ENCODE results near the gene SAP30.

DNA sequence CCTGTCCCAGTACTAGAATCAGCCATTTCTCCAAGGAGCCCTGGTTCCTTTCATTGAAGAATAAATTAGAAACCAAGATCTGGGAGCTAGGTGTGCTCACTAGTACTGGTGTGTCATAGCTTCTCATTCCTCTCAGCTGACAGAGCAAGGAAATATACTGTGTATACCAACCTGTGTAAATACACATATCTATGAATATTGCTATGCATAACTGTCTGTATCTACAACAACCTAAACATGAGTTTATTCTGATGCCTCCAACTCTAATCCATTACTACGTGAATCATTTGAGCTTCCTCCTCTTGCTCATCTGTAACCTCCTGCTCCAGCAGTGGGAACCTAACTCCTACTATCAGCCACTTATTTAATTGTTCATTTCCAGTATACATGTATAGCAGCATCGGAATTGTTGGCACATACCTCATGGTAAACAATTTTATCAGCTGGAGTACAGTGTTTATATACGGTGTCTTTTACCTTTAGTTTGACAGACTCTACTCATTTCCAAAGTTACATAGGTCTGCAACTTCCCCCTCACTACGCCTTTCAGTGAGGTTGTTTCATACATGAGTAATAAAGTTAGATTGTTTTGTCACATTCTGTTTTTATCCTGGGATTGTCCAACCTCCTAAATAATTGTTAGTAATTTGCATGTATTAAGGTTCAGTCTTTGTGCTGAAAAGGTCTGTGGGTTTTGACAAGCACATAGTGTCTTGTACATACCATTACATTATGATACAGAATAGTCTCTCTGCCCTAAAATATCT, 35.3 kb downstream of the SAP30 start:
- TF ChIP-seq, protein P1, sequence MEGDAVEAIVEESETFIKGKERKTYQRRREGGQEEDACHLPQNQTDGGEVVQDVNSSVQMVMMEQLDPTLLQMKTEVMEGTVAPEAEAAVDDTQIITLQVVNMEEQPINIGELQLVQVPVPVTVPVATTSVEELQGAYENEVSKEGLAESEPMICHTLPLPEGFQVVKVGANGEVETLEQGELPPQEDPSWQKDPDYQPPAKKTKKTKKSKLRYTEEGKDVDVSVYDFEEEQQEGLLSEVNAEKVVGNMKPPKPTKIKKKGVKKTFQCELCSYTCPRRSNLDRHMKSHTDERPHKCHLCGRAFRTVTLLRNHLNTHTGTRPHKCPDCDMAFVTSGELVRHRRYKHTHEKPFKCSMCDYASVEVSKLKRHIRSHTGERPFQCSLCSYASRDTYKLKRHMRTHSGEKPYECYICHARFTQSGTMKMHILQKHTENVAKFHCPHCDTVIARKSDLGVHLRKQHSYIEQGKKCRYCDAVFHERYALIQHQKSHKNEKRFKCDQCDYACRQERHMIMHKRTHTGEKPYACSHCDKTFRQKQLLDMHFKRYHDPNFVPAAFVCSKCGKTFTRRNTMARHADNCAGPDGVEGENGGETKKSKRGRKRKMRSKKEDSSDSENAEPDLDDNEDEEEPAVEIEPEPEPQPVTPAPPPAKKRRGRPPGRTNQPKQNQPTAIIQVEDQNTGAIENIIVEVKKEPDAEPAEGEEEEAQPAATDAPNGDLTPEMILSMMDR (conservative IDR thresholded peaks at IDR 0.05; ENCODE audit: low read depth, low read length) = no peak
- no peak for TF ChIP-seq RCOR1 (IDR thresholded peaks at IDR 0.05; ENCODE audit: insufficient replicate concordance, low read length)
- TF ChIP-seq RAD21 (IDR thresholded peaks at IDR 0.05; ENCODE audit: low read length) = no peak
- no peak for TF ChIP-seq RFX5 (IDR thresholded peaks at IDR 0.05; ENCODE audit: low read depth, low read length)
- no peak for TF ChIP-seq POLR2A (IDR thresholded peaks at IDR 0.05; ENCODE audit: low read depth, low read length)
- TF ChIP-seq MAFK (IDR thresholded peaks at IDR 0.05; ENCODE audit: low read depth, low read length) = no peak
- no peak for TF ChIP-seq FOS (IDR thresholded peaks at IDR 0.05; ENCODE audit: low read depth, low read length)
- no peak for TF ChIP-seq CEBPB (IDR thresholded peaks at IDR 0.05; ENCODE audit: low read depth, low read length)
- TF ChIP-seq, protein P2, sequence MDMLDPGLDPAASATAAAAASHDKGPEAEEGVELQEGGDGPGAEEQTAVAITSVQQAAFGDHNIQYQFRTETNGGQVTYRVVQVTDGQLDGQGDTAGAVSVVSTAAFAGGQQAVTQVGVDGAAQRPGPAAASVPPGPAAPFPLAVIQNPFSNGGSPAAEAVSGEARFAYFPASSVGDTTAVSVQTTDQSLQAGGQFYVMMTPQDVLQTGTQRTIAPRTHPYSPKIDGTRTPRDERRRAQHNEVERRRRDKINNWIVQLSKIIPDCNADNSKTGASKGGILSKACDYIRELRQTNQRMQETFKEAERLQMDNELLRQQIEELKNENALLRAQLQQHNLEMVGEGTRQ (IDR thresholded peaks at IDR 0.05; ENCODE audit: low read depth, low read length) = no peak
- no peak for TF ChIP-seq MAZ (IDR thresholded peaks at IDR 0.05; ENCODE audit: borderline replicate concordance, low read depth, low read length)
- TF ChIP-seq CHD1 (IDR thresholded peaks at IDR 0.05; ENCODE audit: low read depth, low read length) = no peak
- no peak for TF ChIP-seq NFE2L2 (IDR thresholded peaks at IDR 0.05; ENCODE audit: low read depth, low read length)
